ENCODE results near the gene ACTN3. TPM values are rescaled to one million over a fixed set of nuclear protein-coding genes. Genes with fewer than 3 reads are reported as not detected.

Gene ACTN3
- total and polyA plus RNA-seq, 2 experiments from 2014 or later: 6.3 to 7.3 TPM

GRCh38 chr11:66570850-66571180, 24.1 kb downstream of the ACTN3 start (continued):
- TF ChIP-seq EZH2 (IDR thresholded peaks at IDR 0.05; ENCODE audit: low read depth, unreplicated experiment) (no peak), NANOG (IDR thresholded peaks at IDR 0.05; ENCODE audit: borderline replicate concordance) (no peak), ZNF331 (CRISPR knock-in tag; IDR thresholded peaks at IDR 0.05; ENCODE audit: low read depth) (no peak), STAT1 (IDR thresholded peaks at IDR 0.05; ENCODE audit: unreplicated experiment) (no peak)
- TF ChIP-seq, protein P1, sequence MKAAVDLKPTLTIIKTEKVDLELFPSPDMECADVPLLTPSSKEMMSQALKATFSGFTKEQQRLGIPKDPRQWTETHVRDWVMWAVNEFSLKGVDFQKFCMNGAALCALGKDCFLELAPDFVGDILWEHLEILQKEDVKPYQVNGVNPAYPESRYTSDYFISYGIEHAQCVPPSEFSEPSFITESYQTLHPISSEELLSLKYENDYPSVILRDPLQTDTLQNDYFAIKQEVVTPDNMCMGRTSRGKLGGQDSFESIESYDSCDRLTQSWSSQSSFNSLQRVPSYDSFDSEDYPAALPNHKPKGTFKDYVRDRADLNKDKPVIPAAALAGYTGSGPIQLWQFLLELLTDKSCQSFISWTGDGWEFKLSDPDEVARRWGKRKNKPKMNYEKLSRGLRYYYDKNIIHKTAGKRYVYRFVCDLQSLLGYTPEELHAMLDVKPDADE (IDR thresholded peaks at IDR 0.05): no peak

DNA sequence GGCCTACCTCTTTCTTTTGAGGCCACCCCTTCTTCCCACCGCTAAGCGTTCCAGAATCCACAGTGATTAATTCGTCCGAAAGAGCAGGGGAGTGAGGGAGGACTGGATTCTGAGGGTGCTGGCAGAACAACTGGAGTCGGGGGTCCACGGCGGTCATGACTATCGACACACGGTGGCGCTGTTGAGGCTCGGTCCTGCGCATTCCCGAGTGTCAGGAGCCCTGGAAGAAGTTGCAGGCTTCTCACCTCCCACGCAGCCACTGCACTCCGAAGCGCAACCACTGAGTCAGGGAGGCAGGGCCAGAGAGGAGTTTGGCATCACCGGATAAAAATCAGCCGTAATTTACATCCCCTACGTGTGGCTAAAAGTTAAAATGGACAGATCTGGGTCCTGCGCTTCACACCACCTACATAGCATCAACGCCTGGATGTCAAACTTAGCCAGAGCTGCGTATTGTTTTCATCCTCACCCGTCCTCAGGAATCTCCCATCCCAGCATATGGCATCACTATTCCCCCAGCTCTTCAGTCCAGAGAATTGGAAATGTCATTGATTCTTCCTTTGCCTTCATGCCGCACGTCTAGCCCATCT, 32.4 kb downstream of the ACTN3 start:
- Histone ChIP-seq H3K79me2 (replicated peaks; ENCODE audit: insufficient read depth) (no peaks in the 10 kb centered on the region), H3F3A (replicated peaks; ENCODE audit: low read depth) (0 out of 2 replicates have a peak, but pooled peaks cover 6% of the 10 kb centered on the region), H3K27ac (ENCODE audit: low read depth) (no peak overlapping the region), H3K4me3 (peak overlapping the region; percentile 30; the same call in 1 of the 2 replicates), H3K36me3 (ENCODE audit: insufficient read depth) (no peaks in the 10 kb centered on the region; the same call in 1 of the 2 replicates), H3K9me2 (ENCODE audit: insufficient read depth) (no peaks in the 10 kb centered on the region), H3K4me1 (ENCODE audit: insufficient read depth) (no peaks in the 10 kb centered on the region), H4K20me1 (replicated peaks; ENCODE audit: insufficient read depth) (no peaks in the 10 kb centered on the region), H2AFZ (peak overlapping the region; percentile 87; the same call in 1 of the 2 replicates), H3K27me3 (ENCODE audit: insufficient read depth) (no peaks in the 10 kb centered on the region), H3K4me2 (no peak overlapping the region)
- ATAC-seq (peak; percentile 98), DNase-seq (ENCODE audit: low spot score) (peak; percentile 85)
- Mint-ChIP-seq H3K27ac (no peak overlapping the region), H3K36me3 (ENCODE audit: low read depth) (peaks cover 28% of the 10 kb centered on the region), H3K27me3 (ENCODE audit: insufficient read depth, low read depth, poor library complexity) (peaks cover 13% of the 10 kb centered on the region), H3K4me3 (no peak overlapping the region), H3K9me3 (peaks cover 48% of the 10 kb centered on the region), H3K4me1 (no peaks in the 10 kb centered on the region; the same call in 2 of the 3 replicates)
- no peak for TF ChIP-seq ZNF462 (CRISPR knock-in tag; IDR thresholded peaks at IDR 0.05)
- TF ChIP-seq, protein P1 (IDR thresholded peaks at IDR 0.05): no peak
- TF ChIP-seq, protein P2, sequence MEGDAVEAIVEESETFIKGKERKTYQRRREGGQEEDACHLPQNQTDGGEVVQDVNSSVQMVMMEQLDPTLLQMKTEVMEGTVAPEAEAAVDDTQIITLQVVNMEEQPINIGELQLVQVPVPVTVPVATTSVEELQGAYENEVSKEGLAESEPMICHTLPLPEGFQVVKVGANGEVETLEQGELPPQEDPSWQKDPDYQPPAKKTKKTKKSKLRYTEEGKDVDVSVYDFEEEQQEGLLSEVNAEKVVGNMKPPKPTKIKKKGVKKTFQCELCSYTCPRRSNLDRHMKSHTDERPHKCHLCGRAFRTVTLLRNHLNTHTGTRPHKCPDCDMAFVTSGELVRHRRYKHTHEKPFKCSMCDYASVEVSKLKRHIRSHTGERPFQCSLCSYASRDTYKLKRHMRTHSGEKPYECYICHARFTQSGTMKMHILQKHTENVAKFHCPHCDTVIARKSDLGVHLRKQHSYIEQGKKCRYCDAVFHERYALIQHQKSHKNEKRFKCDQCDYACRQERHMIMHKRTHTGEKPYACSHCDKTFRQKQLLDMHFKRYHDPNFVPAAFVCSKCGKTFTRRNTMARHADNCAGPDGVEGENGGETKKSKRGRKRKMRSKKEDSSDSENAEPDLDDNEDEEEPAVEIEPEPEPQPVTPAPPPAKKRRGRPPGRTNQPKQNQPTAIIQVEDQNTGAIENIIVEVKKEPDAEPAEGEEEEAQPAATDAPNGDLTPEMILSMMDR (conservative IDR thresholded peaks at IDR 0.05; ENCODE audit: low read depth in 2 of 2): peak; percentile 81 to 93

Measured in GM23338 (cell line).